AG09309 (cell line): ENCODE data around the gene PPIL3.

Experiments used
- DNase-seq: peaks from one replicate; pipeline ENCODE4 v3.0.0-alpha.2; 2010; ENCODE audit warnings: low read depth
- H3K4me3 ChIP-seq: 2 replicates; pipeline ENCODE4 v1.5.1; 2011; ENCODE audit warnings: mild to moderate bottlenecking, low read depth, low read length, moderate library complexity; ENCODE audit not compliant: control insufficient read depth
- TF ChIP-seq, protein P1 (sequence below): IDR thresholded peaks from 2 replicates; pipeline ENCODE4 v1.5.1; 2011; ENCODE audit warnings: mild to moderate bottlenecking, low read depth, low read length, inconsistent platforms; ENCODE audit not compliant: insufficient read depth, control insufficient read depth; ENCODE audit errors: missing control alignments

PPIL3 gene

GRCh38 chr2:200871151-200871550 lies 17.7 kb downstream of the PPIL3 start:
- no peak overlapping the region for H3K4me3 ChIP-seq
- TF ChIP-seq, protein P1, sequence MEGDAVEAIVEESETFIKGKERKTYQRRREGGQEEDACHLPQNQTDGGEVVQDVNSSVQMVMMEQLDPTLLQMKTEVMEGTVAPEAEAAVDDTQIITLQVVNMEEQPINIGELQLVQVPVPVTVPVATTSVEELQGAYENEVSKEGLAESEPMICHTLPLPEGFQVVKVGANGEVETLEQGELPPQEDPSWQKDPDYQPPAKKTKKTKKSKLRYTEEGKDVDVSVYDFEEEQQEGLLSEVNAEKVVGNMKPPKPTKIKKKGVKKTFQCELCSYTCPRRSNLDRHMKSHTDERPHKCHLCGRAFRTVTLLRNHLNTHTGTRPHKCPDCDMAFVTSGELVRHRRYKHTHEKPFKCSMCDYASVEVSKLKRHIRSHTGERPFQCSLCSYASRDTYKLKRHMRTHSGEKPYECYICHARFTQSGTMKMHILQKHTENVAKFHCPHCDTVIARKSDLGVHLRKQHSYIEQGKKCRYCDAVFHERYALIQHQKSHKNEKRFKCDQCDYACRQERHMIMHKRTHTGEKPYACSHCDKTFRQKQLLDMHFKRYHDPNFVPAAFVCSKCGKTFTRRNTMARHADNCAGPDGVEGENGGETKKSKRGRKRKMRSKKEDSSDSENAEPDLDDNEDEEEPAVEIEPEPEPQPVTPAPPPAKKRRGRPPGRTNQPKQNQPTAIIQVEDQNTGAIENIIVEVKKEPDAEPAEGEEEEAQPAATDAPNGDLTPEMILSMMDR, result no peak
- DNase-seq, result no peak

GRCh38 chr2:200869014-200869413 lies 19.9 kb downstream of the PPIL3 start:
- no peak overlapping the region for H3K4me3 ChIP-seq
- DNase-seq, result no peak
- TF ChIP-seq, protein P1, result no peak

- peak within 1 kb of the TSS; percentile 72 for H3K4me3 ChIP-seq
- TF ChIP-seq, protein P1, result no peak
- DNase-seq, result peak; percentile 70
These were observed 24.5 kb downstream of the PPIL3 start, which contains the start of gene CLK1 for GRCh38 chr2:200864176-200865034. Gene CLK1 (minus strand): TSS chr2:200864658. CDS start chr2:200861862, 2,796 bp downstream.

GRCh38 chr2:200863782-200864175 lies 25.1 kb downstream of the PPIL3 start:
- TF ChIP-seq, protein P1, result no peak
- DNase-seq, result no peak
- peak overlapping the region; percentile 72 for H3K4me3 ChIP-seq

GRCh38 chr2:200862532-200863000 lies 26.3 kb downstream of the PPIL3 start:
- peak; percentile 44 for DNase-seq
- TF ChIP-seq, protein P1, result no peak
- peak overlapping the region; percentile 72 for H3K4me3 ChIP-seq

GRCh38 chr2:200861617-200862155 lies 27.2 kb downstream of the PPIL3 start:
- DNase-seq, result no peak
- TF ChIP-seq, protein P1, result no peak
- H3K4me3 ChIP-seq, result peak overlapping the region; percentile 72
